Measurements from ENCODE around the gene PRKCH.

PRKCH gene

DNA sequence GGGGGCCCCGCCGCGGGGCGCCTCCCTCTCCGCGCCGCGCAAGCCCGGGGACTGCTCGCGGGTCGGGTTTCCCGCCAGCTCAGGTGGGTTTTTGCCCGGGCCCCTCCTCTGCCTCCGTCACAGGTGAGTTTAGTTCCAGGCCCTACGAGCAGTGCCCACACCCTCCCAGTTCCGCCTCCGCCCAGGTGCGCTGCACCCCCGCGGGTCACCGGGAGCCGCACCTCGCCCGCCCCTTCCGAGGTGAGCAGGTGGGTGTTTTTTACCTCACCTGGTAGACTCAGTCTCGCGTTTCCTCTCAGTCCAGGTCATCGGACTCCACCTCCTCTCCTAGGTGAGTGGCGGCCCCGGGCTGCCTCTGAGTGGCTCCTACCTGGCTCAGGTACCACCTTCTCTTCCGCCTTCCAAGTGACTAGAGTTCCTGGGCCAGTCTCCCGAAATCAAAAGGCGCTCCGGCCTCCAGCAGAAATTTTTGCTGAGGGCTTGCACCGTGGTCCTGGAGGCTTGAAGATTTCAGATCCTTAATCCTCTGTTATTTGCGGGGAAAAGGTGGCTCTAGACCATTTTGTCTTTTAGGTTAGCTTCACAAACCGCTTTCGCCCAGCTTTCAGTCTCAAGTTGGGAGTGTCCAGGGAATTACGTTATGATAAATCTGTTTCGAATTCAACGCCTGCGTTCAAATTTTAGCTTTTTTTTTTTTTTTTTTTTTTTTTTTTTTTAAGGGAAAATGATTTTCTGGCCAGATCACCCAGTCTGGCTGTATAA, 40.0 kb upstream of the PRKCH start, which contains the start of gene TMEM30B (continued):
- TF ChIP-seq ZBTB49 (tag by site-specific recombination; IDR thresholded peaks at IDR 0.05; ENCODE audit: low read depth), result no peak
- TF ChIP-seq ZNF146 (tag by site-specific recombination; IDR thresholded peaks at IDR 0.05), result no peak

- H3K4me3 ChIP-seq (ENCODE audit: low read depth, low read length), result no peak overlapping the region
- no peaks in the 10 kb centered on the region for H3K36me3 ChIP-seq (ENCODE audit: control insufficient read depth in 2 of 2, insufficient read depth in 1 of 2, low read length in 2 of 2)
- ChIA-PET POLR2A (no interaction called here), CTCF (interaction anchor here (0.6 to 1.1 kb wide), 3 partner anchors 9 to 556 kb away, joined by 3 to 5 read pairs (median 4); no protein-coding TSS in a partner anchor)
- H3K27ac ChIP-seq (ENCODE audit: extremely low read depth, low read depth, low read length), result no peak overlapping the region
- no peaks in the 10 kb centered on the region for H3K9me3 ChIP-seq (ENCODE audit: control insufficient read depth, insufficient read depth, low read depth, low read length)
- no peaks in the 10 kb centered on the region; the same call in 1 of the 2 replicates for H3K4me1 ChIP-seq (ENCODE audit: control insufficient read depth, insufficient read depth, low read length)
- TF ChIP-seq ZNF10 (tag by site-specific recombination; IDR thresholded peaks at IDR 0.05) (no peak), ZNF350 (tag by site-specific recombination; IDR thresholded peaks at IDR 0.05) (no peak), KLF7 (tag by site-specific recombination; IDR thresholded peaks at IDR 0.05; ENCODE audit: borderline replicate concordance) (no peak), BCL11B (tag by site-specific recombination; IDR thresholded peaks at IDR 0.05; ENCODE audit: low read depth) (no peak), ZNF174 (tag by site-specific recombination; IDR thresholded peaks at IDR 0.05) (no peak), SP2 (tag by site-specific recombination; IDR thresholded peaks at IDR 0.05) (no peak), OVOL3 (tag by site-specific recombination; IDR thresholded peaks at IDR 0.05) (no peak), ZNF112 (tag by site-specific recombination; IDR thresholded peaks at IDR 0.05) (no peak), ZFP37 (tag by site-specific recombination; IDR thresholded peaks at IDR 0.05) (no peak), ZNF843 (tag by site-specific recombination; IDR thresholded peaks at IDR 0.05) (no peak), HOXA7 (CRISPR knock-in tag; IDR thresholded peaks at IDR 0.05; ENCODE audit: borderline replicate concordance) (no peak), ZFP41 (tag by site-specific recombination; IDR thresholded peaks at IDR 0.05; ENCODE audit: borderline replicate concordance) (no peak), ZNF280C (tag by site-specific recombination; IDR thresholded peaks at IDR 0.05) (no peak), ZNF621 (tag by site-specific recombination; IDR thresholded peaks at IDR 0.05) (no peak), ZNF548 (tag by site-specific recombination; IDR thresholded peaks at IDR 0.05) (no peak), ZNF677 (tag by site-specific recombination; IDR thresholded peaks at IDR 0.05) (no peak), ZSCAN4 (tag by site-specific recombination; IDR thresholded peaks at IDR 0.05) (no peak)
- TF ChIP-seq, protein P1, sequence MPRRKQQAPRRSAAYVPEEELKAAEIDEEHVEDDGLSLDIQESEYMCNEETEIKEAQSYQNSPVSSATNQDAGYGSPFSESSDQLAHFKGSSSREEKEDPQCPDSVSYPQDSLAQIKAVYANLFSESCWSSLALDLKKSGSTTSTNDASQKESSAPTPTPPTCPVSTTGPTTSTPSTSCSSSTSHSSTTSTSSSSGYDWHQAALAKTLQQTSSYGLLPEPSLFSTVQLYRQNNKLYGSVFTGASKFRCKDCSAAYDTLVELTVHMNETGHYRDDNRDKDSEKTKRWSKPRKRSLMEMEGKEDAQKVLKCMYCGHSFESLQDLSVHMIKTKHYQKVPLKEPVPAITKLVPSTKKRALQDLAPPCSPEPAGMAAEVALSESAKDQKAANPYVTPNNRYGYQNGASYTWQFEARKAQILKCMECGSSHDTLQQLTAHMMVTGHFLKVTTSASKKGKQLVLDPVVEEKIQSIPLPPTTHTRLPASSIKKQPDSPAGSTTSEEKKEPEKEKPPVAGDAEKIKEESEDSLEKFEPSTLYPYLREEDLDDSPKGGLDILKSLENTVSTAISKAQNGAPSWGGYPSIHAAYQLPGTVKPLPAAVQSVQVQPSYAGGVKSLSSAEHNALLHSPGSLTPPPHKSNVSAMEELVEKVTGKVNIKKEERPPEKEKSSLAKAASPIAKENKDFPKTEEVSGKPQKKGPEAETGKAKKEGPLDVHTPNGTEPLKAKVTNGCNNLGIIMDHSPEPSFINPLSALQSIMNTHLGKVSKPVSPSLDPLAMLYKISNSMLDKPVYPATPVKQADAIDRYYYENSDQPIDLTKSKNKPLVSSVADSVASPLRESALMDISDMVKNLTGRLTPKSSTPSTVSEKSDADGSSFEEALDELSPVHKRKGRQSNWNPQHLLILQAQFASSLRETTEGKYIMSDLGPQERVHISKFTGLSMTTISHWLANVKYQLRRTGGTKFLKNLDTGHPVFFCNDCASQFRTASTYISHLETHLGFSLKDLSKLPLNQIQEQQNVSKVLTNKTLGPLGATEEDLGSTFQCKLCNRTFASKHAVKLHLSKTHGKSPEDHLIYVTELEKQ (tag by site-specific recombination; IDR thresholded peaks at IDR 0.05; ENCODE audit: borderline replicate concordance), result no peak
- TF ChIP-seq, protein P2, sequence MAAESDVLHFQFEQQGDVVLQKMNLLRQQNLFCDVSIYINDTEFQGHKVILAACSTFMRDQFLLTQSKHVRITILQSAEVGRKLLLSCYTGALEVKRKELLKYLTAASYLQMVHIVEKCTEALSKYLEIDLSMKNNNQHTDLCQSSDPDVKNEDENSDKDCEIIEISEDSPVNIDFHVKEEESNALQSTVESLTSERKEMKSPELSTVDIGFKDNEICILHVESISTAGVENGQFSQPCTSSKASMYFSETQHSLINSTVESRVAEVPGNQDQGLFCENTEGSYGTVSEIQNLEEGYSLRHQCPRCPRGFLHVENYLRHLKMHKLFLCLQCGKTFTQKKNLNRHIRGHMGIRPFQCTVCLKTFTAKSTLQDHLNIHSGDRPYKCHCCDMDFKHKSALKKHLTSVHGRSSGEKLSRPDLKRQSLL (tag by site-specific recombination; IDR thresholded peaks at IDR 0.05), result no peak
These were observed 39.5 kb upstream of the PRKCH start for GRCh38 chr14:61281948-61282275.
